Measurements from ENCODE around the gene ATP6AP2.
"Not testable (repeated sequence)": the region's sequence is repeated elsewhere in the genome, so short reads cannot be mapped to it uniquely, and the experiment has no call there.

Gene ATP6AP2

GRCh38 chrX:40576291-40576690 is 4.5 kb upstream of the ATP6AP2 start:
- DNase-seq (ENCODE audit: low spot score): no peak

GRCh38 chrX:40578039-40578695 is 2.6 kb upstream of the ATP6AP2 start:
- DNase-seq (ENCODE audit: low spot score): no peak

DNA sequence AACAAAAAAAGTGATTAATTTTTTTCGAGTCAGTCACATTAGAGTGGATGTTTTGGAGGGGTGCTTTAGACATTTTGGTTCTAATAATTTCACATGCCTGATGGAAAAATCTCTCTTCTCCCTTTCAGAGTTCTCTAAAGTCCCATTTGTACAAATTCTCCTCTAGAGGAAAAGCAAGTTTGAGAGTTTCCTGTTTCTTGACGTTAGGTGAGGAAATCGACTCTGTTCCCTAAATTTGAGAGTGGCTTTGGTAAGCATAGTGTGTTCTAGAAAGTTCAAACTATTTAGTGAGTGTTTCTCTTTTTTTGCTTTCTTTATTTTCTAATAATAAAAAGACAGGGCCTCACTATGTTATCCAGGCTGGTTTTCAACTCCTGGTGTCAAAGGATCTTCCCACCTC is 1.6 kb upstream of the ATP6AP2 start:
- no peak for DNase-seq (ENCODE audit: low spot score)

DNA sequence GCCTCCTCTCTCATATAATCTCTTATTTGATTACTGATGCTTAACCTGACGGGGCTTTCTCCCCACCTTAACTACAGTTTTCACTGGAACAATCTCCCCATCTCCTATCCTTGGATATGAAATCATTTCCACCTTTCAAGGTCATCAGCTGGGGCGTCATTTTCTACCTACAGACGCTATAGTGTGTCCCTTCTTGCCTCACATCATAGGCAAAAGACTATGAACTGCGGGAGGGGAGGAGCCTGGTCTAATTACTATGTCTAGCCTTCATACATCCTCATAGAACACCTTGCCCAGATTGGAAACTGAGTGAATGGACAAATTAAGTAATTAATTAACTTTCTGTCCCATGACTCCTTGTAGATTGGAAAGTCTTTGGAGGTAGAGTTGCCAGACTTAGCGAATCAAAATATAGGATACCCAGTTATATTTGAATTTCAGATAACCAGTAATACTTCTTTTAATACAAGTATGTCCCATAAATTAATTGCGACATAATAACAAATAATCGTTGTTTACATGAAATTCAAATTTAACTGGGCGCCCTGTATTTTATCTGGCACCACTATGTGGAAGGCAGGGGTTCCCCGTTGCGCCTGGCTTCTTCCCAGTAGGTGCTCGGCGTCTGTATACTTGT is 752 bp upstream of the ATP6AP2 start:
- no peak for DNase-seq (ENCODE audit: low spot score)

GRCh38 chrX:40581336-40581920 is 658 bp downstream of the ATP6AP2 start:
- DNase-seq (ENCODE audit: low spot score): no peak

DNA sequence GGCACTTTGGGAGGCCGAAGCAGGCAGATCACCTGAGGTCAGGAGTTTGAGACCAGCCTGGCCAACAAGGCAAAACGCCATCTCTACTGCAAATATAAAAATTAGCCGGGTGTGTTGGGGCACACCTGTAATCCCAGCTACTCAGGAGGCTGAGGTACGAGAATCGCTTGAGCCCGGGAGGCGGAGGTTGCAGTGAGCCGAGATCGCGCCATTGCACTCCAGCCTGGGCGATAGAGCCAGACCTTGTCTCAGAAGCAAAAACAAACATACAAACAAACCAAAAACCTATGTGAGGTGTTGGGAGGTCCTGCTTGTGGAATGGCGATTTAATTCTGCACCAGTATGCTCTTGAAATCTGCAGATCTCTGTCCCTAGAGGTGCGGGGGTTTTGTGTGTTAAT is 1.4 kb downstream of the ATP6AP2 start:
- DNase-seq (ENCODE audit: low spot score): not testable (repeated sequence)

- DNase-seq (ENCODE audit: low spot score): no peak
These were observed 2.0 kb downstream of the ATP6AP2 start for GRCh38 chrX:40582811-40583210.

DNA sequence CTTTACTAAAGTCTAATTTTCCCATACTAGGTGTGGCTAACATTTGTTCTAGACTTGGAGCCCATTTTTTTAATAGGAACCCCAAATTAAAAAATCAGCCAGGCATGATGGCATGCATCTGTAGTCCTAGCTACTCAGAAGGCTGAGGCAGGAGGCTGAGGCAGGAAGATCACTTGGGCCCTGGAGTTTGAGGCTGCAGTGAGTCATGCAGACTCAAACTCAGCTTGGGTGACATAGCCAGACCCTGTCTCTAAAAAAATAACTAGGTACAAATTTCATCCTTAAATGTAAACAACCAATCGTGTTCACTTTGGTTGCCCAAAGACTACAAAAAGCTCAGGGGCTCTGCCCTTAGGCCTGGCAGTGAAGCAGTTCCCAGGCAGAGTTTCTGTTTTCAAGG is 6.9 kb downstream of the ATP6AP2 start:
- DNase-seq (ENCODE audit: low spot score): not testable (repeated sequence)

DNA sequence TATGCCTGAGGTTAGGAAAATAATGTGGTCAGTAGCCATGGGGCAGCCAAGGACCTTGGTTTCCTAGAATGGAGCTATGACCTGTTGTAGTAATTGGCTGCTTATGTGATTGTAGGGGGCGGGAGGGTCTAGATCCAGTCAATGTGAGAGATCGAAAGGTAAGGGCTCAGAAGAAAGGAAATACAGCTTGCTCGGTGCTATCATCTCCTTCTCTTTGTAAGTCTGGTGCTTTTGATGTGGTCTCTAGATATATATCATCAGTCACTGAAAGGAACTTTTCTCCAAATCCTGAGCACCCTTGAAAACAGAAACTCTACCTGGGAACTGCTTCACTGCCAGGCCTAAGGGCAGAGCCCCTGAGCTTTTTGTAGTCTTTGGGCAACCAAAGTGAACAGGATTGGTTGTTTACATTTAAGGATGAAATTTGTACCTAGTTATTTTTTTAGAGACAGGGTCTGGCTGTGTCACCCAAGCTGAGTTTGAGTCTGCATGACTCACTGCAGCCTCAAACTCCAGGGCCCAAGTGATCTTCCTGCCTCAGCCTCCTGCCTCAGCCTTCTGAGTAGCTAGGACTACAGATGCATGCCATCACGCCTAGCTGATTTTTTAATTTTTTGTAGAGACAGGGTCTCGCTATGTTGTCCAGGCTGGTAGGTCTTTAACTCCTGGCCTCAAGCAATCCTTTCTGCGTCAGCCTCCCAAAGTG is 9.0 kb downstream of the ATP6AP2 start:
- not testable (repeated sequence) for DNase-seq (ENCODE audit: low spot score)

GRCh38 chrX:40603446-40603845 is 22.7 kb downstream of the ATP6AP2 start:
- DNase-seq (ENCODE audit: low spot score): no peak

GRCh38 chrX:40607381-40607780 is 26.6 kb downstream of the ATP6AP2 start:
- DNase-seq (ENCODE audit: low spot score): no peak

DNA sequence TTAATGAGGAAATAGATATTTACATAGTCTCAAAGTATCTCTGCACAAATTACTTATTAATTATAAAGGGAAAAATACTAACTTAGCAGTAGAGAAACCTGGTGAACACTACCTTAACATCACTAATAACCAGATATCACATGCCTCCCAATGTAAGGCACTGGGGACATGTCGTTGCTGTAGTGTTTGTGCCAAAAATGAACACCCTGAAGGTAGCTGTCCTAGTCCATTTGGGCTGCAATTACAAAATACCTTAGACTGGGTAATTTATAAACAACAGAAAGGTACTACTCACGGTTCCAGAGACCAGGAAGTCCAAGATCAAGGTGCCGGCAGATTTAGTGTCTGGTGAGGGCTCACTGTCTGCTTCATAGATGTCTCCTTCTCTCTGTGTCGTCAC is 31.7 kb downstream of the ATP6AP2 start:
- no peak for DNase-seq (ENCODE audit: low spot score)

DNA sequence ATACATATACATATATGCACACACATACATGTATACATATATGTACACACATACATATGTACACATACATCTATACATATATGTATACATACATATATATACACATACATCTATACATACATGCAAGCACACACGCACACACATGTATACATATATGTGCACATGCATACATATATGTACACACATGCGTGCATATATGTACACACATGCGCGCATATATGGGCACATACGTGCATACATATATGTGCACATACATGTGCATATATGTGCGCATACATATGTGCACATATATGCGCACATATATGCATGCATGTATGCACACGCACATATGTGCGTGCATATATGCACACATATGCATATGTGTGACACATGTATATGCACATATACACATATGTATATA is 35.2 kb downstream of the ATP6AP2 start:
- no peak for DNase-seq (ENCODE audit: low spot score)

- no peak for DNase-seq (ENCODE audit: low spot score)
These were observed 36.8 kb downstream of the ATP6AP2 start for GRCh38 chrX:40617566-40617965.

- no peak for DNase-seq (ENCODE audit: low spot score)
These were observed 41.8 kb downstream of the ATP6AP2 start for GRCh38 chrX:40622479-40623138.

- DNase-seq (ENCODE audit: low spot score): no peak
These were observed 42.4 kb downstream of the ATP6AP2 start, which contains the start of gene MPC1L for GRCh38 chrX:40623139-40623536. Gene MPC1L, plus strand, starts transcription at chrX:40623428. Its CDS starts 138 bp downstream, at chrX:40623566.

- DNase-seq (ENCODE audit: low spot score): no peak
These were observed 42.9 kb downstream of the ATP6AP2 start for GRCh38 chrX:40623665-40624064.

- no peak for DNase-seq (ENCODE audit: low spot score)
These were observed 44.5 kb downstream of the ATP6AP2 start for GRCh38 chrX:40625294-40625693.

DNA sequence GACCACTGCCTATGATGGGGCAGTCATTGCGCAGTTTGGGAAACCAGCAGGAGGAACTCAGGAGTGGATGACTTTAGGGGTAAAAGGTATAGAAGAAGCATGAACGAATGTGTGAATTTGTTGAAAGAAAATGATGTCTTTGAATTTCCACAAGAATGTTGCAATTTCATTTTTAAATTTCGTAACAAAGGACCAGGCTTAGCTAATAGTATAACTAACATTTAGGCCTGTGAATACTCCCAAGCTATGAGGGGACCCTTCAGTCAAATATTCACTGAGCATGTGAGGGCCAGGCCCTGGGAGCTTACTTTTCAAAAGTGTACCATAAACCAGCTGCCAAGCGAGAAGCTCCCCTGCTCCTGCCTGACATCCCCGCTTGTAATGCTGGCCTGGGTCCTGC is 47.7 kb downstream of the ATP6AP2 start:
- no peak for DNase-seq (ENCODE audit: low spot score)

DNA sequence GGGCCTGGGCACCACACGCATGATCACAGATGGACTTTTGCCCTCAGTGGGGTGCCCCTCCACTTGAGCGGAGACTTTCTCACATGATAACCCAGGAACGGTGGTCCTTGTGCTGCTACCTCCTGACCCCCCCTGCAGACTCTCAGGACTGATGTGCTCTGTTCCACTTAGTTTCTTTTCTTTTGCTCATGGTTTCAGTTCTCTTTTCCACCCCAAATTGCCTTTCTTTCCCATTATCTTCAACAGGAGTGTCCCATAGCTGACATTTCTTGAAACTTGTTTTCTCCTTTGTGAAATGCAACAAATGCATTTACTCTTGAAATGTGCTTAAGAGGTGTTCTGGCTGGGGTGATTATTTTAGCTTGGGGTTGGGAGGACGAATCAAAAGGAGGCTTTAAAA is 51.4 kb downstream of the ATP6AP2 start:
- no peak for DNase-seq (ENCODE audit: low spot score)

DNA sequence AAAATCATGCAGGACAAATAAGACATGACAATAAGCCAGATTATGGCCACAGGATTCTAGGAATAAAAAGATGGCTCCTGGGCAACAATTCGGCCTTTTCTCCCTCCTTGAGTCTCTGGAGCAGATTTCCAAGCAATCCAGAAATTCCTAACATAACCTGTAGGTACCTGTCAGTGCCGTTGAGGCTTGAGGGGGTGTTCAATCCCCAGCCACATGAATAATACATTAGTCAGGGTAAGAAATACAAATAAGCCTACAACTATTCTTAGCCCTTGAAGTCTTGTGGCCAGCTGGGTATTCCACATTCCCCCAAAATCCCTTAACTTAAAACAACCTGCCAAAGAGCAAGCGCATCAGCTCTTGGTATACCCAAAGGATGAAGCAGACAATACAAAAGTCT is 56.9 kb downstream of the ATP6AP2 start:
- DNase-seq (ENCODE audit: low spot score): no peak

- peak; percentile 26 for DNase-seq (ENCODE audit: low spot score)
These were observed 63.4 kb downstream of the ATP6AP2 start for GRCh38 chrX:40644176-40644575.

Measured in AG08395 (cell line).